NCI-H2227 treated with DMSO at 0.1 percent for 48 hours (cell line): ENCODE results near the gene DDX24.

ENCODE experiments used
- DNase-seq: peaks from one replicate; lab custom pipeline; 2025; lab: John Stamatoyannopoulos, UW

DDX24 gene

GRCh38 chr14:94031161-94031882 is 49.7 kb downstream of the DDX24 start:
- DNase-seq = no peak

DNA sequence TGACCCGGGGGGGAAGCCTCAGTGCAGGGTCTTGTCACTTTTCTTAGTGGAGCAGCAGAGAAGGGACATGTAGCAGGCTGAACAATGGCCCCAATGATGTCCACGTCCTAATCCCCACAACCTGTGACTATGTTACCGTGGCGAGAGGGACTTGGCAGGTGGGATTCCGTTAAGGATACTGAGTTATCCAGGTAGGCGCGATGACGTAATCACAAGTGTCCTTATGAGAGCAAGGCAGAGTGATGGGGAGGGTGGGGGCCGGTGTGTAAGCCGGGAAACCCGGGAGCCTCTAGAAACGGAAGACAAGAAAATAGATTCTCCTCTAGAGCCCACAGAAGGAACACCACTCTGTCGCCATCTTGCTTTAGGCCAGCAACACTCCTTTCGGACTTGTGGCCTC is 50.4 kb downstream of the DDX24 start:
- DNase-seq = no peak

- DNase-seq = no peak
These were observed 51.3 kb downstream of the DDX24 start for GRCh38 chr14:94029671-94030203.

DNA sequence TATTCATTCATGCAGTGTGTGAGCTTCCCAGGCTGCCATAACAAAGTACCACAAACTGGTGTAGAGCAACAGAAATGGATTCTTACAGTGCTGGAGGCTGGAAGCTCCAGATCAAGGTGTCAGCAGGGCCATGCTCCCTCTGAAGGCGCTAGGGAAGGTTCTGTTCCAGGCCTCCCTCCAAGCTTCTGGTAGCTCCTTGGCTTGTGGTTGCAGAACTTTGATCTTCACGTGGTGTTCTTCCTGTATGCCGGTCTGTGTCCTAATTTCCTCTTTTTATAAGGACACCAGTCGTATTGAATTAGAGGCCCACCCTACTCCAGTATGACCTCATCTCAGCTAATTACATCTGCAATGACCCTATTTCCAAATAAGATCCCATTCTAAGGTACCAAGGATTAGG is 51.7 kb downstream of the DDX24 start:
- no peak for DNase-seq

DNA sequence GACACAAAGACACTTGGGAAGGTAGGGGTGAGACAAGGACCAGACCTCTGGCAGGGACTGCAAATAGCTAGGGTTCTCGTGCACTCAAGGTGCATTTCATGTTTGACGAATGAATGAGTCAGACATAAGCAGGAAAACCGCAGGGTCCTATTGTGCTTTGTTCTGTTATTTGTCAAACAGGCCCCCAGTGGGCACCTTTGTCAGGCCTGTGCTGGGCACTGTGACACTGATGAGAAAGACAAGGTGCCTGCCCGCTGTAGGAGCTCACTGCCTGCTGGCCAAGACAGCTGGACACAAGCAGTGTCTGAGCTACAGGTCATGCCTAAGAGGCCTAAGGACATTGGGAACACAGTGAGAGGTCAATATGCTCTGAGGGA is 52.6 kb downstream of the DDX24 start:
- DNase-seq = no peak

- no peak for DNase-seq
These were observed 53.2 kb downstream of the DDX24 start for GRCh38 chr14:94027566-94028449.

- DNase-seq = no peak
These were observed 54.0 kb downstream of the DDX24 start for GRCh38 chr14:94026889-94027469.

- peak; percentile 91 for DNase-seq
These were observed 54.7 kb downstream of the DDX24 start, which contains the start of gene OTUB2 for GRCh38 chr14:94026173-94026888. Gene OTUB2 (plus strand): TSS chr14:94026340. CDS start chr14:94026538, 198 bp downstream.

- no peak for DNase-seq
These were observed 55.3 kb downstream of the DDX24 start for GRCh38 chr14:94025720-94026119.

DNA sequence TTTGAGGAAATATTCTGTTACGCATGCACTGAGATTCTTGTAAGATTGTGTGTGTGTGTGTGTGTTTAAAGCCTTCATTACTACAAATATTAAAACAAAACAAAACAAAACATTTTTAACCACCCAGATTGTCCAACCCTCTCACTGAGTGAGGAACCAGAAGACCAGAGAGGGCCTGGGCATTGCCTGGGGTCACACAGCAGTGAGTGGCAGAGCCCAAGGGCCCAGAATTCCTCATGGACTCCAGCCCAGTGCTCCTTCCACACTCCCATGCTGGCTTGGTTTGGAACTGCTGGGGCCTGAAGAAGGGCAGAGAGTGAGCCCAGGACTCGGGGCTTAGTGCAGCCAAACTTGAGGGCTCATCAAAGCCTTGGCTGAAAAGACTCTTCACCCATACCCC is 56.5 kb downstream of the DDX24 start:
- no peak for DNase-seq

GRCh38 chr14:94022532-94023411 is 58.2 kb downstream of the DDX24 start:
- DNase-seq = no peak

- no peak for DNase-seq
These were observed 59.4 kb downstream of the DDX24 start for GRCh38 chr14:94021416-94022157.

DNA sequence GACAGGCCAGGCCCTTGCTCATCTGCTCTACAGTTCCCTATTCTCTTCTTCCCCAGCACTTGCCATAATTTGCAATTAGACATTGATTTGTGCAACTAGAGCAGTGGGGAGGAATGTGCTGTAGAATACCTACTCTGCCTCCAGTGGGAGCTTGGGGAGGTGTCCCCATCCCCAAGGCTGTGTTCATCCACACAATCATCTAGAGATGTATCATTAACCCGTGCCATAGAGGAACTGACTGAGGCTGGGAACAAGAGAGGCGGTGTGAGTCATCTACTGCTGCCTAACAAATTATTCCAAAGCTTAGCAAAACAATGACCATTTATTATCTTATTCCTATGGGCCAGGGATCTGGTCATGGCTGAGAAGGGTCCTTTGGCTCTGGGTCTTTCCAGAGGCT is 60.0 kb downstream of the DDX24 start:
- DNase-seq = no peak

GRCh38 chr14:94020267-94020666 is 60.7 kb downstream of the DDX24 start:
- no peak for DNase-seq

GRCh38 chr14:94019329-94019728 is 61.7 kb downstream of the DDX24 start:
- DNase-seq = no peak

DNA sequence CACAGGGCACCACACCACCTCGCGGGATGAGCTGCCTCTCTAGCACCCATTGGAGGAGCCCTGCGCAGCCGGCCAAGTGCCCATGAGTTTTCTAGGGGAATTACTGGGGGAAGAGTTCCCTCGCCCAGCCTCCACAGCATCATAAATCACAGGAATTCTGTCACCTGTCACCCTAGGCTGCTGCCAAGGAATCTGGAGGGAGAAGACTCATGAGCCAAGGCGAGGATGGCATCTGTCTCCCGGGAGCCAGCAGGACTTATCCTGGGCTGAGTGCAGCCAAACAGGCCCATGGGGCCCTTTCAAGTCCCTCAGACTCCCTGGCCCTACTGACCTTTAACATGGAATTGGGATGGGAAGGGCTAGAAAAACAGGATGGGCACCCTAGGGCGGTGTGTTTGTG is 62.7 kb downstream of the DDX24 start:
- DNase-seq = no peak

DNA sequence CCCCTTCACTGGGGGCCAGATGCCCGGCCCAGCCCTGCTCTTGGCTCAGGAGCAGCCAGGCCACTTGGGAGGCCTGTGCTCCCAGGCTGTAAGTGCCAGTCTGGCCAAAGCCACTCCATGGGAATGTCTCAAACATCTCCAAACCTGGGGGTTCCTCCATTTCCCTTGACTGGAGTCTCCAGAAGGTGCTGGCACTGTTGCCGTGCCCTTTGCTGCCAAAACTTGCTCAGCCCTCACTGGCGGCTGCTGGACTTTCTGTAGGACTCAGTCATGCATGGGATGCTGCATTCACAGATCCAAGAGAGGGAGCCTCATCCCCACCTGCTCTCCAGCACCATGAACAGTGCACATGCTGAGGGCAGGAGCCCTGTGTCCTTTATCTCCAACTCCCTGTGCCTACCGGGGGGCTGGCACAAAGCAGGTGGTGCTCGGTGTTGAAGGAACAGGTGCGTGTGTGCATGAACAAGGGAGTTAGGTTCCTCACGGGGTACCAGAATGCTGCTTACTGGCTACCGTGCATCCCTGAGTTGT is 64.5 kb downstream of the DDX24 start:
- no peak for DNase-seq

DNA sequence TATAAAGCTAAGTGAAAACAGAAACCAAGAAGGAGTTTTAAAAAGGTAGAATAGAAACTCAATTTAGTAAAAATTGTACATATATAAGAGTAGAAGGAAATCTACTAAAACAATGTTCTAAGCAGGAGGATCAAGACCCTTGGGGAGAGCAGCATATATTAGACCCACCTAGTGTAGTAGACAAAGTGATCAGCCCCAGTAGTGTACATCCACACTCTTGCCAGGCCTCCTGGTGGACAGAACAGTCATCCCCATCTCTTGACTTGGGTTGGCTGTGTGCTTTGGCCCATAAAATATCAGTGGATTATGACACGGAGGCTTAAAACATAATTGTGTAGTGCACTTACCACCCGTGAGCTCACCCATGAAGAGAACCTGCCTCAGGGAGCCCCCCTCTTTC is 65.8 kb downstream of the DDX24 start:
- no peak for DNase-seq

GRCh38 chr14:94014382-94014781 is 66.6 kb downstream of the DDX24 start:
- DNase-seq = no peak

GRCh38 chr14:94011795-94012194 is 69.2 kb downstream of the DDX24 start:
- DNase-seq = no peak
